SK-N-SH (cell line): Measurements from ENCODE around the gene TCF3. TPM values are rescaled to one million over a fixed set of nuclear protein-coding genes. Genes with fewer than 3 reads are reported as not detected.

Experiments
- CTCF ChIA-PET: fragments of 300-600, 350-600 bp; formaldehyde crosslinking; extraction: SDS; loops from one replicate; lab custom pipeline; 2021; lab: Yijun Ruan, JAX
- POLR2A ChIA-PET: fragments of 350-600 bp; sonication (Branson Sonifier 250); formaldehyde crosslinking; extraction: SDS; loops from one replicate; lab custom pipeline; 2020; ENCODE audit warnings: antibody characterized with exemption, inconsistent platforms; lab: Yijun Ruan, JAX
- DNase-seq: peaks from one replicate; pipeline ENCODE4 v3.0.0; 2012
- H2AFZ ChIP-seq: fragments of 200-600 bp; sonication (generic); 2 replicates; pipeline ENCODE4 v1.8.1; 2016; ENCODE audit warnings: antibody characterized with exemption, mild to moderate bottlenecking, low read depth
- H3F3A ChIP-seq: fragments of 200-600 bp; sonication (generic); replicated peaks from 2 replicates; pipeline ENCODE3; 2016; ENCODE audit warnings: antibody characterized with exemption, mild to moderate bottlenecking; ENCODE audit not compliant: insufficient read depth
- H3K27ac ChIP-seq, 2 experiments: fragments of 200-500 bp in 1 of 2; fragments of 200-600 bp in 1 of 2; sonication (Bioruptor generic) in 1 of 2; sonication (generic), shearing (Covaris generic) in 1 of 2; 2 replicates each; pipeline versions ENCODE4 v1.5.1 to v1.6.1; 2014 to 2016; ENCODE audit warnings: low read depth in 2 of 2, inconsistent platforms in 1 of 2, low read length in 1 of 2, mild to moderate bottlenecking in 1 of 2, mixed read lengths in 1 of 2
- H3K27me3 ChIP-seq: fragments of 200-600 bp; sonication (generic), shearing (Covaris generic); 2 replicates; pipeline ENCODE4 v1.6.1; 2016; ENCODE audit warnings: mixed run types; ENCODE audit not compliant: insufficient read depth
- H3K36me3 ChIP-seq, 2 experiments: fragments of 200-500 bp in 1 of 2; fragments of 200-600 bp in 1 of 2; sonication (Bioruptor generic) in 1 of 2; sonication (generic) in 1 of 2; replicated peaks in 1 of 2; 2 replicates each; pipeline versions ENCODE3 to v1.5.1; 2014 to 2016; ENCODE audit warnings: low read length in 1 of 2, mild to moderate bottlenecking in 1 of 2; ENCODE audit not compliant: insufficient read depth in 2 of 2, control insufficient read depth in 1 of 2
- H3K4me1 ChIP-seq, 2 experiments: fragments of 200-500 bp in 1 of 2; fragments of 200-600 bp in 1 of 2; sonication (Bioruptor generic) in 1 of 2; sonication (generic), shearing (Covaris generic) in 1 of 2; 2 replicates each; pipeline versions ENCODE4 v1.5.1 to v1.6.1; 2014 to 2016; ENCODE audit warnings: low read depth in 1 of 2, low read length in 1 of 2, mixed run types in 1 of 2; ENCODE audit not compliant: insufficient read depth in 2 of 2, control insufficient read depth in 1 of 2
- H3K4me2 ChIP-seq: fragments of 200-600 bp; sonication (generic), shearing (Covaris generic); 2 replicates; pipeline ENCODE4 v1.6.1; 2017; ENCODE audit warnings: mixed run types
- H3K4me3 ChIP-seq, 2 experiments: fragments of 200-500 bp in 1 of 2; fragments of 200-600 bp in 1 of 2; sonication (Bioruptor generic) in 1 of 2; sonication (generic), shearing (Covaris generic) in 1 of 2; 2 replicates each; pipeline versions ENCODE4 v1.5.1 to v1.8.1; 2014 to 2016; ENCODE audit warnings: low read depth in 2 of 2, inconsistent platforms in 1 of 2, low read length in 1 of 2, mild to moderate bottlenecking in 1 of 2, mixed read lengths in 1 of 2, moderate library complexity in 1 of 2
- H3K79me2 ChIP-seq: fragments of 200-600 bp; sonication (generic); 2 replicates; pipeline ENCODE4 v1.8.1; 2017; ENCODE audit warnings: mild to moderate bottlenecking; ENCODE audit not compliant: insufficient read depth
- H3K9ac ChIP-seq: fragments of 200-600 bp; sonication (generic); 2 replicates; pipeline ENCODE4 v1.6.1; 2017; ENCODE audit warnings: mixed run types
- H3K9me2 ChIP-seq: fragments of 200-600 bp; sonication (generic); 2 replicates; pipeline ENCODE4 v1.6.1; 2017; ENCODE audit warnings: mixed run types
- H3K9me3 ChIP-seq: fragments of 200-600 bp; sonication (generic); 2 replicates; pipeline ENCODE4 v1.6.1; 2017; ENCODE audit warnings: mixed run types, mild to moderate bottlenecking, moderate library complexity
- H4K20me1 ChIP-seq: fragments of 200-600 bp; sonication (generic); 2 replicates; pipeline ENCODE4 v1.6.1; 2017; ENCODE audit warnings: mild to moderate bottlenecking, mixed run types; ENCODE audit not compliant: insufficient read depth
- CHD2 ChIP-seq: fragments of 150-350 bp; IDR thresholded peaks from 2 replicates; pipeline ENCODE4 v1.6.1; 2018; ENCODE audit warnings: low read length; ENCODE audit not compliant: partially characterized antibody
- CTCF ChIP-seq: fragments of 200-600 bp; sonication (generic); IDR thresholded peaks from 2 replicates; pipeline ENCODE4 v1.6.1; 2017; ENCODE audit warnings: antibody characterized with exemption, mild to moderate bottlenecking, moderate library complexity
- ELF1 ChIP-seq: IDR thresholded peaks from 2 replicates; pipeline ENCODE4 v1.4.0; 2012
- EP300 ChIP-seq, 2 experiments: IDR thresholded peaks; 2 replicates each; pipeline versions ENCODE4 v1.4.0 to v1.6.1; 2012; ENCODE audit warnings: borderline replicate concordance in 1 of 2, low read depth in 1 of 2, low read length in 1 of 2
- FOXJ3 ChIP-seq: sonication (generic); formaldehyde crosslinking; IDR thresholded peaks from 2 replicates; pipeline ENCODE4 v1.5.1; 2020; ENCODE audit warnings: mild to moderate bottlenecking, missing genetic modification reagents
- GATA2 ChIP-seq: sonication (generic); formaldehyde crosslinking; IDR thresholded peaks from 2 replicates; pipeline ENCODE4 v1.5.0; 2020; ENCODE audit warnings: mild to moderate bottlenecking, missing genetic modification reagents
- MEF2A ChIP-seq: IDR thresholded peaks from 2 replicates; pipeline ENCODE4 v1.4.0; 2012; ENCODE audit warnings: low read depth, borderline replicate concordance
- NFIC ChIP-seq: IDR thresholded peaks from 2 replicates; pipeline ENCODE4 v1.4.0; 2012; ENCODE audit warnings: borderline replicate concordance
- NRF1 ChIP-seq: IDR thresholded peaks from 2 replicates; pipeline ENCODE4 v1.6.1; 2012; ENCODE audit warnings: low read depth, mild to moderate bottlenecking, low read length
- PBX3 ChIP-seq: IDR thresholded peaks from 2 replicates; pipeline ENCODE4; 2012
- POLR2AphosphoS5 ChIP-seq: IDR thresholded peaks from 2 replicates; pipeline ENCODE4 v1.6.1; 2012; ENCODE audit warnings: low read depth, low read length
- SIN3A ChIP-seq: IDR thresholded peaks from 2 replicates; pipeline ENCODE4 v1.6.1; 2012; ENCODE audit warnings: low read depth, mild to moderate bottlenecking, low read length, moderate library complexity, borderline replicate concordance
- SMC3 ChIP-seq: IDR thresholded peaks from 2 replicates; pipeline ENCODE4 v1.6.1; 2012; ENCODE audit warnings: low read depth, low read length, improper control_type of control experiment
- TCF12 ChIP-seq: IDR thresholded peaks from 2 replicates; pipeline ENCODE4 v1.4.0; 2012
- YY1 ChIP-seq: IDR thresholded peaks from 2 replicates; pipeline ENCODE4 v1.4.0; 2012; ENCODE audit warnings: low read depth, mild to moderate bottlenecking
- ZBTB33 ChIP-seq: IDR thresholded peaks from 2 replicates; pipeline ENCODE4 v1.4.0; 2012; ENCODE audit warnings: low read depth, borderline replicate concordance
- WGBS: methylation state at CpG from one replicate; pipeline ENCODE4 v1.1.6; 2017; ENCODE audit warnings: low lambda C conversion rate; 5-methylcytosine and 5-hydroxymethylcytosine counted together
- polyA plus RNA-seq, 3 experiments: library from polyadenylated mRNA; depleted of rRNA; stranded (reverse); fragments of >200 nt; gene quantifications; 2 replicates each; pipeline ENCODE4 v1.2.3, GENCODE V29; 2012

Gene TCF3
- polyA plus RNA-seq, 1 of the 3 experiments (the other 2 are of a cell fraction) = 104 TPM

DNA sequence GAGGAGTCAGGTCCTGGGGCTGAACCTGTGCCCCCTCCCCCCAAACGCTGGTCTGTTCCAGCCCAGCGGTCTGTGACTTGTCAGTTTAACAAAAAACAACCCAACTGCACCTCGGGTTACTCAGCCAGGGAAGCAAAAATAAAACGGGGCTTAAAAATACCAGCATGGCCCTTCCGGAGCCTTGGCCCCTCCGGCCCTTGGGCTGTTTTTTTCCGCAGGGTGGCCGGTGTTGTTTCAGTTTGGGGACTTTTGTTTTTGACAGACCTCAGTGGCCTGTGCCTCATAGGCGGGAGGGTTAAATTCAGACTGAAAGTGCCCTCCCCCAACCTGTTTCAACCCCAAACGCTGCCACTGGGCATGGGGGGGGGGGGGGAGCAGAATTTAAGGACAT, 4.0 kb downstream of the TCF3 start:
- no peak overlapping the region for H2AFZ ChIP-seq

DNA sequence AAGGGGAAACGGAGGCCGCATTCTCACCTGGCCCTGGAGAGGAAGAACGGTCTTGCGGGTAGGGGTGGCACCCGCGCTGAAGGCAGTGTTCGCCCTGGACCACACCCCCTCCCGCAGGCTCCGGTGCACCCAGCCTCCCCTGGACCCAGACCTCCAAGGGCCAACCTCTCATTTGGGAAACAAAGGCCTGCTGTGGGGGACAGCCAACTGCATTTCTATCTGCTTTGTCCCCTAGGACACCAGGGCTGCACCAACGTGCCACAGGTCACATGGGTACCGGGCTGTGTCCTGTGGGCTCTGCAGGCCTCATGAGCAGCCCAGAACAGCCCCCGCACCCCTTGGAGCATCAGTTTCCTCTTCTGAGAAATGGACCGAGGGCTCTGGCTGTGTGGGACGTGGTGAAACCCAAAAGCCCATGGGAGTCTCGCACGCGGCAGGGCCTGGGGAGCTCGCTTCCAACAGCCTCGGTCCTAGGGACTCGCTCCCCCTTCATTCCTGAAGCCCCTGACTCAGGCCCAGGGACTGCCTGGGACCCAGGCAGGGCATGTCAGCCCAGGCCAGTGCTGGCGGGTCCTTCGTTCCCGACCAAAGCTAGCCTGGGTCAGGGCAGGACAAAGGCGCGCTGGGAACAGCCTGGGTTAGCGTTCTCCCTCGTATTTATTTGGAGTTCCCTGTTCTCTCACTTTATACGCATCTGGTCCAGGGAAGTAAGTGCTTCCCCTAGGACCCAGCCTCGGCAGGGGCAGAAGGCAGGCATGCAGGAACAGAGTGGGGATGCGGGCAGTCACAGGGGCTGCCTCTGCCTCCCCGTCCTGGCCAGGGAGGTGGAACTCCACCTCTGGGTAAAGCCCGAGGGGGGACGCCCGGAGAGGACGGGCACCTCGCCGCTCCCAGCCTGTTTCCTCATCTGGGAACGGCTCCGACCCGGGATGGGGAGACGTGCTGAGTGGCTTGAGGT, 4.6 kb downstream of the TCF3 start:
- DNase-seq = no peak
- H3K9ac ChIP-seq = no peak overlapping the region
- no peaks in the 10 kb centered on the region for H3K27me3 ChIP-seq
- 94% methylated on average over 31 of the region's 41 CpGs for WGBS
- H3K36me3 ChIP-seq = peaks cover 14 to 42% of the 10 kb centered on the region in 2 experiments
- ChIA-PET CTCF (interaction anchor here (0.7 kb wide), 1 partner anchor 23 kb away, joined by 3 read pairs; no protein-coding TSS in a partner anchor), POLR2A (no interaction called here)
- H3K4me1 ChIP-seq = peaks cover 0 to 9% of the 10 kb centered on the region in 2 experiments; a peak in 2 of 4 replicates
- no peak overlapping the region for H3K4me3 ChIP-seq
- peaks cover 3% of the 10 kb centered on the region for H3F3A ChIP-seq
- peaks cover 57% of the 10 kb centered on the region for H4K20me1 ChIP-seq
- H3K79me2 ChIP-seq = peaks cover 64% of the 10 kb centered on the region
- H3K27ac ChIP-seq = no peak overlapping the region
- no peaks in the 10 kb centered on the region for H3K9me3 ChIP-seq
- H2AFZ ChIP-seq = no peak overlapping the region
- H3K9me2 ChIP-seq = no peaks in the 10 kb centered on the region
- no peak overlapping the region for H3K4me2 ChIP-seq
- TF ChIP-seq SMC3 = no peak
- TF ChIP-seq PBX3 = no peak
- TF ChIP-seq NRF1 = no peak
- no peak for TF ChIP-seq CHD2
- TF ChIP-seq MEF2A = no peak
- TF ChIP-seq CTCF = no peak
- no peak for TF ChIP-seq TCF12
- TF ChIP-seq NFIC = no peak
- no peak for TF ChIP-seq POLR2AphosphoS5
- TF ChIP-seq YY1 = no peak

More for the DNA sequence above, 4.0 kb downstream of the TCF3 start:
- Histone ChIP-seq H3K27ac (no peak overlapping the region), H3K9me2 (no peaks in the 10 kb centered on the region), H3K9ac (no peak overlapping the region), H3K36me3 (peaks cover 11 to 40% of the 10 kb centered on the region in 2 experiments), H4K20me1 (peaks cover 55% of the 10 kb centered on the region), H3K9me3 (no peaks in the 10 kb centered on the region), H3K4me3 (no peak overlapping the region), H3K4me1 (peaks cover 0 to 9% of the 10 kb centered on the region in 2 experiments; a peak in 2 of 4 replicates), H3K27me3 (no peaks in the 10 kb centered on the region), H3K79me2 (peaks cover 57% of the 10 kb centered on the region), H3K4me2 (no peak overlapping the region), H3F3A (peaks cover 3% of the 10 kb centered on the region)
- CTCF ChIA-PET = no interaction called here
- no peak for TF ChIP-seq PBX3
- TF ChIP-seq NFIC = no peak
- TF ChIP-seq SMC3 = no peak
- TF ChIP-seq GATA2 (CRISPR knock-in tag) = no peak
- no peak for TF ChIP-seq YY1
- no peak for TF ChIP-seq POLR2AphosphoS5
- no peak for TF ChIP-seq ELF1
- no peak for TF ChIP-seq EP300 (IDR thresholded peaks at IDR 0.05; ENCODE audit: borderline replicate concordance in 1 of 2, low read depth in 1 of 2, low read length in 1 of 2)
- TF ChIP-seq FOXJ3 (CRISPR knock-in tag) = no peak
- TF ChIP-seq ZBTB33 = no peak
- no peak for TF ChIP-seq SIN3A
- WGBS = 91% methylated on average over 10 of the region's 10 CpGs
- POLR2A ChIA-PET = no interaction called here
- DNase-seq = no peak
